ENCODE results near the gene GNL2.

- TF ChIP-seq POLR2AphosphoS5 (IDR thresholded peaks at IDR 0.05; ENCODE audit: low read depth, low read length) (no peak), REST (IDR thresholded peaks at IDR 0.05; ENCODE audit: insufficient read depth in 1 of 2, low read depth in 2 of 2, low read length in 2 of 2) (no peak), TAF1 (IDR thresholded peaks at IDR 0.05; ENCODE audit: borderline replicate concordance, insufficient read depth, low read length) (no peak), FOXP2 (optimal IDR thresholded peaks at IDR 0.05; ENCODE audit: borderline replicate concordance, extremely low read depth, extremely low read length, insufficient read depth) (no peak), SIN3A (IDR thresholded peaks at IDR 0.05; ENCODE audit: borderline replicate concordance, insufficient read depth, low read length) (no peak)
These were observed 25.0 kb upstream of the GNL2 start for GRCh38 chr1:37620707-37621106.
